Renal cortex interstitium (tissue), 11 donors: ENCODE results near the gene ROCK2. TPM values are rescaled to one million over a fixed set of nuclear protein-coding genes. Genes with fewer than 3 reads are reported as not detected.

Experiments used
- DNase-seq, 11 donors: peaks; one replicate each; pipeline ENCODE4 v3.0.0-alpha.2; 2013; ENCODE audit warnings: low read depth in 9 of 11, low spot score in 4 of 11; ENCODE audit errors: extremely low read depth in 1 of 11
- polyA plus RNA-seq, 3 donors: library from polyadenylated mRNA; unstranded; fragments of 120-200 nt; gene quantifications; one replicate each; pipeline ENCODE4 v1.2.1, GENCODE V29; 2013; ENCODE audit not compliant: insufficient read length in 3 of 3

ROCK2 gene
- polyA plus RNA-seq, 3 donors, result 36.4 to 48.4 (median 39.3) TPM

DNA sequence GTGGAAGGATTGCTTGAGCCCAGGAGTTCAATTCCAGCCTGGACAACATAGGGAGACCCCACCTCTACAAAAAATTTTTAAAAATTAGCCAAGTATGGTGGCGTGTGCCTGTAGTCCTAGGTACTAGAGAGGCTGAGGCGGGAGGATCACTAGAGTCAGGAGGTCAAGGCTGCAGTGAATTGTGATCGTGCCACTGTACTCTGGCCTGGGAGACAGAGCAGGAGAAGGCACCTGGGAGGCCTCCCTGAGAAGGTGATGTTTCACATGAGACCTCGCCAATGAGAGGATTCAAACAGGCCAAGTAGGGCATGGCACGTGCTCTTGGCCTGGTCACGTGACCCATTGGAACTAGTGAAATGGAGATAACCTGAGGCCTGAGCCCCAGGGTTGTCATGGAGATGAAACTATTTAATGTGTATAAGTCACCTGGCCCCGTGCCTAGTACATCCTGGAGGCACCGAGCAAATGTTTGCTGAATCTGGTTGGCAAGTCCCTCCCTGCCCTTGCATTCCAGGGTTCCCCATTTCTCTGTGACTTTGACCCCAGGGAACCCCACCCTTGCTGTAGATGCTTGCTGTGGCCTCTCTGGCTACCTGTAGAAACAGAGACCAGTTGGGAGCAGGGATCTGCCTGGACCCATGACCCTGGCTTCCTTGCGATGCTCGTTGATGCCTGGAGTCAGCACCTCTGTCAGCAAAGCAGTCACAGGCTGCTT lies 26.1 kb upstream of the ROCK2 start:
- DNase-seq, result no peak

GRCh38 chr2:11368059-11368572 lies 23.7 kb upstream of the ROCK2 start:
- DNase-seq, result no peak

- DNase-seq, result no peak
These were observed 22.8 kb upstream of the ROCK2 start for GRCh38 chr2:11367170-11367730.

- no peak for DNase-seq
These were observed 21.9 kb upstream of the ROCK2 start for GRCh38 chr2:11366326-11366741.

DNA sequence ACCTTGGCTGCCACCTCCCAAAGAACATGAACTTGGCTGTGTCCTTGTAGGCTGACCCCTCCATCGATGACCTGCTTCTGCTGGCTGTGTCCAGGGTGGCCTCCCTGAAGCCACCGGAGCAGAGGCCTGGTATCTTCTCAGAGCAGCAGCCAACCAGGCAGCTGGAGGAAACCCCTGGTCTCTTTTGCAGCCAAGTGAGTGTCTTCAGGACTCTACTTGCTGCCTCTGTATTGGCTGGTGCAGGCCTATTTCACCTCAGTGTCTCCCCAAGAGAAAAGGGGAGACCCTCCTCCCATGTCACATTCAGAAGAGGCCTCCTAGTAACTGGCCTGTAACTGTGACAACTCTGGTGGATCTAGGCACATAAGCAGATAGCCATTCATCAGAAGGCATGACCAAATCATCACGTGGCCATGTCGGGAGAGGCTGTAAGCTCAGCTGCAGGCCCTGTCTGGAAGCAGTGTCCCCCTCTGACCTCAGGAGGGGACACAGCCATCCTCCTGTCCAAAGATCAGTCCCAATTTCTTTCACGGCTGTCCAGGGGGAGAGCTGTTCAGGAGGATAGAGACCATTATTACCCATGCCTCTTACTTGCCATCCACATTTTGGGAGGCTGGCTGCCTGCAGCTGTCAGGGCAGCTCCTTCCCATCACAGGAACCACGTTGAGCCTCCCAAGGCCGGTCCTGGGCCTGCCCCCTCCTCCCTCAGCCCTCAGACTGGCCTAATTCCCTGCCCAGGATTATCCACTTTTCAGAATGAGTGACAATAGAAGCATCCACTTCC lies 20.9 kb upstream of the ROCK2 start:
- no peak for DNase-seq

DNA sequence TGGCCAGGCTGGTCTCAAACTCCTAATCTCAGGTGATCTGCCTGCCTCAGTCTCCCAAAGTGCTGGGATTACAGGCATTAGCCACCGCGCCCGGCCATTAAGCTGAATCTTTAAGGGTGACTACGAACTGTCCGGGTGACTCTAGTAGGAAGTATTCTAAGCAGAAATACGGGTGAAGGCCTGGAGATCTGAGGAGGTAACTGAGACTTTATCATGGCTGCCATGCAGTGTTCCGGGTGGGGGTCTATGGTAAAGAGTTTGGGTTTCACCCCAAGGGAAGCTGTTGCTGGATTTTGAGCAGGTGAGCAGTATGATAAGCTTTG lies 20.1 kb upstream of the ROCK2 start:
- no peak for DNase-seq

GRCh38 chr2:11363868-11364564 lies 19.6 kb upstream of the ROCK2 start:
- no peak for DNase-seq

DNA sequence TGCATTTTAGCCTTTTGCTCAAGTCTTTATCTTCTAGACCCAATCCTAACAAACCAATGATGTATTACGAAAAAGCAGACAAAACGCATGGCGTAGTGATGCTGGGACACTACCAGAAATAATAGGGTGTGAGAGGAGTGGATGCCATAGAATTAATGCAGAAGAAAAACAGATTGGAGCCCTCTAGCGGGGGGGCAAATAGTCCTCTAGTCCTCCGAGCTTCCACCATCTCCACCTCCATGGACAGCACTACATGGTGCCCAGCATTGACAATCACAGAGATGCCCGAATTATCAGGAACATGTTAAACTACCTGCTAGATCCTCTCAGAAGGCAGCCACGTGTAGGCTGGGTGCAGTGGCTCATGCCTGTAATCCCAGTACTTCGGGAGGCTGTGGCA lies 15.4 kb upstream of the ROCK2 start:
- no peak for DNase-seq

GRCh38 chr2:11357428-11357972 lies 13.1 kb upstream of the ROCK2 start:
- no peak for DNase-seq

DNA sequence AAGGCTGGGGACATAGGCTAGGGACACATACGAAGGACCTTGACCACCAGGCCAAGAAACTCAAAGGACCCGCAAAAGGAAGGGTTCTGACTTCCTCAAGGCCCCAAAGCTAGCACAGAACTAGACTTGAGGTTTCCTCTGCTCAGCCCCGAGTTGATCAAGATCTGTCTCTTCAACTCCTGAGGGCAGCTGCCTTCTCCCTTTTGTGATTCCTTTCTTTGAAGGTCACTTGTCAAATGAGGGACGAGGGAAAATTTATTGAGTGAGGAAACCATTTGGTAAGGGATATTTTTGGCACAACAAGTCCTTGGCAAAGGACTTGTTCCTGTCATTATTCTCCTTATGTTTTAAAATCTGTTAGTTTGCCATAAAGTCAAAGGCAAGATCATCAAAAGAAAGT lies 12.3 kb upstream of the ROCK2 start:
- DNase-seq, result no peak

DNA sequence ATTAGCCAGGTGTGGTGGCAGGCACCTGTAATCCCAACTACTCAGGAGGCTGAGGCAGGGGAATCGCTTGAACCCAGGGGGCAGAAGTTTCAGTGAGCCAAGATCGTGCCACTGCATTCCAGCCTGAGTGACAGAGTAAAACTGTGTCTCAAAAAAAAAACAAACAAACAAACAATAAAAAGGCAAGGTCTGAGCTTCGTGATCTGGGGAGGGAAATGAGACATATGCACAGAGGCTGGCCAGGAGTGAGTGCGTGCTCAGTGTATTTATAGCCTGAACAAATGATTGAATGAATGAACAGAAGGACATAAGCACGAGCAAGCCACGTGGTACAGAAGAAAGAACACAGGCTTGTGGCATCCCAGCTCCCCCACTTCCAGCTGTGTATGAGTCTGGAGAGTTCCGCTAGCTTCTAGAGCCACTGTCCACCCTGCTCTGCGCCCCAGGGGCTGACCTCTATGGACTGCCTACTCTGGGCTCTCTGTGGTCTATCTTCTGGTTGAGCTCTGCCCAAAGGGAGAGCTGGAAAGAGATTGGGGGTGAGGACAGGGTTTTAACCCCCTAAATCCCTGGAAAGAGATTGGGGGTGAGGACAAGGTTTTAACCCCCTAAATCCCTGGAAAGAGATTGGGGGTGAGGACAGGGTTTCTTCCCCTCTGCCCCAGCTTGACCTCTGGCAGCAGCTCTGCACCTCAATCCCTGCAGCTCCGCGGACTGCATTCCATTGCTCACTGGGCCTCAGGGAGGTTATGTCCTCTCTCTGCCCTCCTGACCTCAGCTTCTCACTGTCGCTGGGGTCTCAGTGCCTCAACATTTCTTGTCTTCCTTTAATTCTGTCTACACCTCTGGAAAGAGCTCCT lies 11.0 kb upstream of the ROCK2 start:
- no peak for DNase-seq

DNA sequence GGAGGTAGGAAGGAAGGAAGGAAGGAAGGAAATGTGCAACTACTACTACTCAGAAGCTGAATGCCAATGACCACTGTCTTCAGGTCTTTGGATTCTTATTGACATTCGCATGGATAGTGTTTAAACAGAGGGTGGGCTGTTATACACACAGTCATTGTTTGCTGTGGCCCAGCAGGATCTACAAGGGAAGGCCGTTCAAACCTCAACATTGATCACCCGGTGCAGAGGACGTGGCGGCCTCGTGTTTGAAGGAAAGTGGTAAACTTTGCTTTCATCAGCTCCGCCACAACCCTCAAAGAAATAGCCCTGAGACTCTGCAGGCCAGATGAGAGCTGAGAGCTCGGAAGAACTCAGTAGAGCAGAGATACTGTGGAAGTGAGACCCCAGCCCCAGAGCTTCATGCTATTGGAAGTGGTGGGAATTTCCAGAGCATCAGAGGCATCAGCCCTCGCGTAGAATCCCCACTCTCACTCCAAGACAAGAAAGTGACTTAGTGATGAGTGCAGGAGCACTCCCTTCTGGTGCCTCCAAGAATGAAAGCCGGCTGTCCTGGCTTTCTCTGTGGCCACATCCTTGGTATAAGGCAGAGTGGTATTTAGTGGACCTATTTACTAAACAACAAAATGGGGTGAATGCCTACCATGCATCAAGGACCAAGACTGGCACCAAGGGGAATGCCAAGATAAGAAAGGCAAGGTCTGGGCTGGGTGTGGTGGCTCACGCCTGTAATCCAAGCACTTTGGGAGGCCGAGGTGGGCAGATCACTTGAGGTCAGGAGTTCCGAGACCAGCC lies 10.1 kb upstream of the ROCK2 start:
- no peak for DNase-seq

DNA sequence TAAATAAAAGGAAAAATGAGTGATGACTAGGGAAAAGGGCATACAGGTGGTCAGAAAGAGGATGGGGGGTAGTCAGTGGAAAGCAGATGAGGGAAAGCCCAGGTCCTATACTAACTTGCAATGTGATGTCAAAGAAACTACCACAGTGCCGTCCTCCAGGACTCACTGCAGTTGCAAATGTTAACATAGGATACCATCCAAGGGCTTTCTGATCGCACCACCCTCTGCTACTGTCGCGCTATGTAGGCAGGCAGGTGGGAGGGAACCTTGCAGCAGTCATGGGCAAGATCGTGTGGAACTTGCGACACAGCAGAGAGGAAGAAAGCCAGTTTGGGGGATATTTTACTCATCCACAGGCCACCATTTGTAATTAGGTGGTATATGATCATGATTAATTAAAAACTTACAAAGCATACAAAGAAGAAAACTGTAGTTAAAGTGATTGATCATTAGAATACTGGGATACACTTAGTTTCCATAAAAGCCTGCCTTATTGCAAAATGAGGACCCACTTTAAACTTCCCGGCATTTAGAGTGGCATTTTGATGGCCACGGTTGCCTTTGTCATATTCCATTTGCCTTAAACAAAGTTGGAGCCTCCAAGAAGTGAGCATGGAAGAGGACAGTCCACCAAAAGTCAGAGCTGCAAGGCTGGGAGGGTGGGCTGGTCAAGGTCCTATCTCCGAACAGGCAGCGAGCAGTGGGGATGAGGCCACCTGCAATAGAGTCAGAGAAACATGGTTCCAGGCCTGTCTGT lies 8.5 kb upstream of the ROCK2 start:
- no peak for DNase-seq

DNA sequence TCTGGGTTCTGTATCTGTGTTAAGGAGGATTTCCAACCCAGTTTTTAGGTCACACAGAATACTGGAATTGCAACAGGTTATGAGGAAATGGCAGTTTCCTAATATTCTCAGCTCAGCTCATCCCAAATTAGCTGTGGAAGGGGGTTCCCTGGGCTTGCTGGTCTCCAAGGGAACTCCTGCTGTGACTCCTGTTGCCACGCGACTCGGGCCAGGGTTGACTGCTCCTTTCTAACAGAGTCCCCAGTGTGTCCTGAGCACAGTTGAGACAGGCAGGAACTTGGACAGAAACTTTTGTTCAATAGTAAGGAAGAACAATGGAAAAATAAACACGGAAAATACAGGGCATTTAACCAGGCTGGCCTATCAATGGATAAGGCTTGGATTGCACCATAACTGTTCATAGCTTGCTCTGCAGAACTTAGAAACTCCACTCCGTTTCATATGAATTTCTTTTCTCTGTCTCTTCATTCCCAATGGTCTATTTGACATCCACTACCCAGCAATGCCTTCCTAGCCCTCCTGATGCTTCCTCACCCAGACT lies 3.8 kb upstream of the ROCK2 start:
- peak in 2 of 11 donors; percentile 23 to 43 for DNase-seq

DNA sequence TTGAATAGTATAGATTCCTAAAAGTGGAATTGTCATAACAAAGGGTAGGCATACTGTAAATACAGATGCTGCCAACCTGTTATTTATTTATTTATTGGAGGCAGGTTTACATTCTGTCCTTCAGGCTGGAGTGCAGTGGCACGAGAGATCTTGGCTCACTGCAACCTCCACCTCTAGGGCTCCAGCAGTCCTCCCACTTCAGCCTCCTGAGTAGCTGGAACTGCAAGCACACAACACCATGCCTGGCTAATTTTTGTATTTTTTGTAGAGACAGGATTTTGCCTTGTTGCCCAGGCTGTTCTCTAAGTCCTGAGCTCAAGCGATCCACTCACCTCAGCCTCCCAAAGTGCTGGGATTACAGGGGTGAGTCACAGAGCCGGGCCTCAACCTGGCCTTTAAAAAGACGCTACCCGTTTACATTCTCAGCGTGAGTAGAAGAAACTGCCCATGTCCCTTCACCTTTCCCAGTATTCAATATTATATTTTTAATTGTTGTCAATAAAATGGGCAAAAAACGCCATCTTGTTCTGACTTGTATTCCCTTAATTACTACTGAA lies 3.0 kb upstream of the ROCK2 start:
- no peak for DNase-seq

DNA sequence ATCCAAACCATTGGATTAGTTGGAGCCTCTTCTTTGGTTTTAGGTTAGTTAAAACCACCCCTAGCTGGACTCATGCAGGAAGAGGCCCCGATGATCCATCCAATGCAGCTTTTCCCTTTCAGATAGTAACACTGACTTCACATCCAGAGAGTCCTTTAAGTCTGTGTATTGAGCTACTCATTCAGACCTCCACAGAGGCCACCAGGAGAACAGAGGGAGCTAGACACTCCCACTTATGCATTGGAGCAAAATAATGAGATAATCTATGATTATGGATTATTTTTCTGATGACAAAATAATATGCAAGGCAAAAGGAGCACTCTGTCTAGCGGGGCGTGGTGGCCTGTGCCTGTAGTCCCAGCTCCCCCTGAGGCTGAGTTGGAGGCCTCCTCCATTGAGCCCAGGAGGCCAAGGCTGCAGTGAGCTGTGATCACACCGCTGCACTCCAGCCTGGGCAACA lies 1.6 kb upstream of the ROCK2 start:
- no peak for DNase-seq
